ENCODE measurements around the gene MPLKIP. TPM values are rescaled to one million over a fixed set of nuclear protein-coding genes. Genes with fewer than 3 reads are reported as not detected.

MPLKIP gene
- polyA plus RNA-seq, 1 of the 3 experiments (the other 2 are of a cell fraction): 48.4 TPM

GRCh38 chr7:40095230-40095629, 39.2 kb downstream of the MPLKIP start:
- Histone ChIP-seq H3K9me3 (no peaks in the 10 kb centered on the region), H3K9ac (no peak overlapping the region), H3K4me1 (ENCODE audit: control insufficient read depth in 1 of 2, insufficient read depth in 2 of 2, low read depth in 1 of 2, low read length in 1 of 2) (peaks cover 0 to 12% of the 10 kb centered on the region in 2 experiments; a peak in 2 of 4 replicates), H3K79me2 (ENCODE audit: insufficient read depth) (peaks cover 20% of the 10 kb centered on the region), H3K9me2 (no peaks in the 10 kb centered on the region), H4K20me1 (ENCODE audit: insufficient read depth) (no peaks in the 10 kb centered on the region), H3K36me3 (replicated peaks in 1 of 2; ENCODE audit: control insufficient read depth in 1 of 2, insufficient read depth in 2 of 2, low read length in 1 of 2) (peaks cover 65 to 72% of the 10 kb centered on the region in 2 experiments), H3K4me2 (no peak overlapping the region), H2AFZ (ENCODE audit: low read depth) (no peak overlapping the region), H3F3A (replicated peaks; ENCODE audit: insufficient read depth) (peaks cover 27% of the 10 kb centered on the region), H3K27ac (ENCODE audit: low read depth in 2 of 2, low read length in 1 of 2) (no peak overlapping the region), H3K27me3 (ENCODE audit: insufficient read depth) (no peaks in the 10 kb centered on the region), H3K4me3 (ENCODE audit: low read depth in 2 of 2, low read length in 1 of 2) (no peak overlapping the region)
- POLR2A ChIA-PET: no interaction called here
- WGBS (ENCODE audit: low lambda C conversion rate): 96% methylated on average over 1 of the region's 1 CpG
- DNase-seq: no peak
- CTCF ChIA-PET: interaction anchor here (1.9 kb wide), 2 partner anchors 40 to 43 kb away, joined by 4 to 6 read pairs; partner anchors contain the start of gene SUGCT
- TF ChIP-seq USF1 (IDR thresholded peaks at IDR 0.05; ENCODE audit: borderline replicate concordance, low read depth) (no peak), EP300 (IDR thresholded peaks at IDR 0.05; ENCODE audit: borderline replicate concordance in 1 of 2, low read depth in 1 of 2, low read length in 1 of 2) (no peak), MXI1 (IDR thresholded peaks at IDR 0.05; ENCODE audit: low read depth, low read length) (no peak), NRF1 (IDR thresholded peaks at IDR 0.05; ENCODE audit: low read depth, low read length) (no peak), USF2 (IDR thresholded peaks at IDR 0.05; ENCODE audit: borderline replicate concordance, low read depth, low read length) (no peak), RCOR1 (IDR thresholded peaks at IDR 0.05; ENCODE audit: low read length) (no peak), ZBTB33 (IDR thresholded peaks at IDR 0.05; ENCODE audit: borderline replicate concordance, low read depth) (no peak), IRF3 (IDR thresholded peaks at IDR 0.05; ENCODE audit: low read depth, low read length) (no peak), FOXJ3 (CRISPR knock-in tag; IDR thresholded peaks at IDR 0.05) (no peak), TAF1 (IDR thresholded peaks at IDR 0.05; ENCODE audit: borderline replicate concordance, low read depth, low read length) (no peak), SMC3 (IDR thresholded peaks at IDR 0.05; ENCODE audit: low read depth, low read length) (no peak), FOSL2 (IDR thresholded peaks at IDR 0.05; ENCODE audit: borderline replicate concordance, low read depth) (no peak), NFIC (IDR thresholded peaks at IDR 0.05; ENCODE audit: borderline replicate concordance) (no peak), TCF12 (IDR thresholded peaks at IDR 0.05) (no peak)
